ENCODE data around the gene FAM72B.
"Not testable (repeated sequence)": the region's sequence is repeated elsewhere in the genome, so short reads cannot be mapped to it uniquely, and the experiment has no call there.

The FAM72B gene

GRCh38 chr1:121199763-121200162, 15.6 kb upstream of the FAM72B start:
- not testable (repeated sequence) for DNase-seq

DNA sequence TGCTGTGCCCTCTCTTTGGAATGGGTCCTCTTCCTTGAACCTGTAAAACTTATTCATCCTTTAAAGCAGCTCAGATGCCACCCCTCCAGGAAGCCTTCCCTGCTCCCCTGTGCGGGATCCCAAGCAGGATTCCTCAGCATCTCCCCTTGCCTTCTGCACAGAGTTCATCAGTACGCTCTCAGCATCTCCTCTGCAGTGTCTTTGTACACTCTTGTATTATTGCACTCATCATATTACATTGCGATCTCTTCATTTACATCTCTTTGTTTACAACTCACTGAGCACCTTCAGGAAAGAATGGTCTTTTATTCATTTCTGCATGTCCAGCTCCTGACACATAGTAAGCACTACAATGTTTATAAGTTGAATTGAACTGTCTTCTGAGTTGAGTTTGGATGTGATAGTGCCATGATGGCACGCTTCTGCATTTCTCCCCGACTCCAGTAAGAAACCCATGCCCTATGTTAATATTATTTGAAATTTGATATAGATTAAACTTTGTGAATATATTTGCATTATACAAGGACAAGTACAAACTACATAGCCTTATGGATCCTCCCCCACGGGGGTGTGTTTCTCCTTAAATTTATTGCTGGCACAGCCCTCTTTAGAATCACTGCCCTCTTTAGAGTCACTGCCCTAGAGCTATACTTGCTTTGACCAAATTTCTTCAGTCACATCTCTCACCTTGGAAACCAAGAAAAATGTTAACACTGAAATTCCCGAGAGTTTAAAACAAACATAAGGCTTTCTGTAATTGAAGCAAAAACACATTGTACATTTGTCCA, 13.1 kb upstream of the FAM72B start:
- not testable (repeated sequence) for DNase-seq

DNA sequence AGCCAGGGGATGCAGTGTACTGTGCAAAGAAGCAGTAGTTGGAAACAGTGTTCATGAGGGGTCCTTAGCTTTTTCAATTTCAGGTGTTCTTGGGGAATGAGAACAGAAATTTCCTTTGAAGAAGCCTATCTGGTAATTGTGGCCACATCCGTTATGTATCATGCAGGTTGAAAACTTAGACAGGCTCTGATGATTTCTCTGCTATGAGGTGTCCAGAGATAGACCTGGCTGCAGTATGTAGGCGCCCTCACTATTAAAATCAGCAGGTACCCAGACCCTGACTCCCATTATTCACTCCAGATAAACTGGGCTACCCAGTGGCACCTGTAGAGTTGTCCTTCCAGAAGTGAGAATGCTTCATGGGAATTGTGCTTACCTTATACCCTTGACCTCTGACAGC, 8.4 kb upstream of the FAM72B start:
- not testable (repeated sequence) for DNase-seq

DNA sequence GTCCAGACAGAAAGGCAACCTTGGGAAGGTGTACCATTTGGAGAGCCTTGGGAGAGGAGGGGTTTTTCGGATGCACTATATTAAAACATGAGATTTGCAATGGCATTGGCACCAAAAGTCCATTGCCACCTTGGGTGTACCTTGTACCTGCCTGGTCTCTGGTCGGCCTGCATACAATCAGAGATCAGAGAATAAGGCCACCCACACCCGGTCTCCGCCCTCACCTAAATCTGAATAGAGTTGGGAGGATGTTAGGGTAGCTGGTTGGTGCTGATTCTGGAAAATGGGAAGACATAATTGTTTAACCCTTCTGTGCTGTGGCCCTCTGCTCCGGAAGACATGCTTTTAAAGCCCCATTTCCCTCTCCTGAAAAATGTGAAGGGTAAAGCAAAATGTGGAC, 3.8 kb upstream of the FAM72B start:
- not testable (repeated sequence) for DNase-seq

- DNase-seq = not testable (repeated sequence)
Observed at GRCh38 chr1:121186191-121186590, 2.1 kb upstream of the FAM72B start.

DNA sequence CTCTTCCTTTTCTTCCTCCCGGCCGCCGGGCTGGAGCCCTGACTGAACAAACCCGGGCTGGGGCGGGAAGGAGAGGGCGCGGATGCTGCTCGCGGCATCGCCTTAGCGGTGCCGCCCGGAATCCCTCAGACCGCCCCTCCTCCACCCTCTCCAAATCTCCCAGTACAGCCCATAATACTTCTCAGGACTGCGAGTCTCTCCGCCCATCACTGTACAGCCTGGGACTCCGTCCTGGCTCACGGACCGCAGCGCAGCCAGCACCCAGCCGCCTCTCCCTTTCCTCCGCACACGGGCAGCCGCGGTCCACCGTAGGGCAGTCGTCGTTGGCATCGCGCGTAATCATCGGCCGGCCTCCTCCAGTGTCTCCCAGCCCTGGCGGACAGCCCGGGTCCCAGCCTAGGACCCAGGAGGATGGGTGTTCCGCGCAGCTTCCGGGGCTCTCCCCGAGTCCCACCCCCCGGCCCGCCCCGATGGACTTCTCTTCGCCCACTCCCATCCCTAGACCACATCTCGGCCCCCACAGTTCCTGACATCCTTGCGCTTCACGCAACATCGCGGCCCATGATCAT, 1.1 kb upstream of the FAM72B start:
- not testable (repeated sequence) for DNase-seq

GRCh38 chr1:121183867-121184266, 273 bp downstream of the FAM72B start:
- DNase-seq = peak; percentile 27

- not testable (repeated sequence) for DNase-seq
Observed at GRCh38 chr1:121178197-121178596, 5.9 kb downstream of the FAM72B start.

- DNase-seq = not testable (repeated sequence)
Observed at GRCh38 chr1:121176649-121177048, 7.5 kb downstream of the FAM72B start.

GRCh38 chr1:121168152-121168668, 15.9 kb downstream of the FAM72B start:
- not testable (repeated sequence) for DNase-seq

DNA sequence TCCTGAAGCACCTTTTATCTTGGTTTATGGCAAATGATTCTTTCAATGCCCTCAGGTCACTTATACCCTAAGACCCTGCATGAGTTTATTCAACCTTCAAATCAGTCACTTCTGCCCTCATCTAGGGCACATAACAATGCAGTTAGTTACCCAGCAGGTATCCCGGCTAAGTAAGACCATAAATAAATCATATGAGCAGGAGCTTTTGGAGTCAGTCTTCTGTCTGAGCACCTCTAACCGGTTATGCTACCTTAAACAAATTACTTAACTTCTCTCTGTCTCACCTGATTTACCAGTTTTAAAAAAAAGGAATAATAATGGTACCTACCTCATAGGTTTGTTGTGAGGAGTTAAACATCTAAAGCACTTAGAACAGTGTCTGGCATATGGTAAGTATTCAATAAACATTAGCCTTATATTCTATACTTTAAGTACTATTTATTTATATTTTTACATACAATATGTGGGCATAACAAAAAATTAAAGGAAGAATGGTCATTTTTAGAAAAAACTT, 16.9 kb downstream of the FAM72B start:
- DNase-seq = not testable (repeated sequence)

- DNase-seq = not testable (repeated sequence)
Observed at GRCh38 chr1:121165296-121165695, 18.8 kb downstream of the FAM72B start.

DNA sequence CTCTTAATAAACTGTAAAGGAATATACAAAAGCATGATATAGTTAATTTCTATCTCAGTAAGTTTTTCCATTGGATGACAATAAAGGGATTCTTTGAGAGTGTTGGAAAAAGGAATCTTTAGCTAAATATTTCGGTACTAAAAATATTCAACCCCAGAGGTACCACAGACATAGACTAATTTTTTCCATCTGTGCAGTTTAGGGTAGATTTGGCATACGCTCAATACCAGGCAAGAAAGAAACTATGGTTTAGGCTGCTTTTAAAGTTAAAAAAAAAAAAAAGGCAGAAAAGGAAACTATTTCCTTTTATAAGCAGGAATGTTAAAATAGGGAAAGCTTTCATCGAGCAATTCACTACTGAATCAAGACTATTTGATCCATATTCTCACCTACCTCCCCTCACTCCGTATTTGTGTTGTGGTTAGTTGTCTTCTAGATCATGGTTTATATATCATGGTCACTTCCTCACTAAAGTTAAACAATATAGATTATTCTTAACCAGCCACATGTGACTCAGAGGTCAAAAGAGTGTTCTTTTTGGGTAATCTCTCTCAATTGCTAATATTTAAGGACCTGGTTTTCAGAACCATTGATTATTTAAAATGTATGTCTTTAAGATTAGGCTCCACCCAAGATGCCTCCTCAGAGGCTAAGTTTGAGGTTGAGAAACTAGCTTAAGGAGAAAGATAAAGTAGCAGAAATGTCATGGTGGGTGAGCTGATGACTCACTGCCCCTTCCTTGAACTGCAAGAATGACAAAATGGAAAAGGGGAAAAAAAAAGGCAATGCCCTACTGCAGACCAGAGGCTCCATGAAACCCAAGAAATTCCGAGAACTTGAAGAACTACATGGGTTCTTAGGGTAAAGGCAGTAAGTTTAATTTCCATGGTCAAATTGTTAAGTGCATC, 20.0 kb downstream of the FAM72B start:
- DNase-seq = not testable (repeated sequence)

GRCh38 chr1:121161199-121161901, 22.8 kb downstream of the FAM72B start:
- not testable (repeated sequence) for DNase-seq

- not testable (repeated sequence) for DNase-seq
Observed at GRCh38 chr1:121160118-121160517, 24.0 kb downstream of the FAM72B start.

DNA sequence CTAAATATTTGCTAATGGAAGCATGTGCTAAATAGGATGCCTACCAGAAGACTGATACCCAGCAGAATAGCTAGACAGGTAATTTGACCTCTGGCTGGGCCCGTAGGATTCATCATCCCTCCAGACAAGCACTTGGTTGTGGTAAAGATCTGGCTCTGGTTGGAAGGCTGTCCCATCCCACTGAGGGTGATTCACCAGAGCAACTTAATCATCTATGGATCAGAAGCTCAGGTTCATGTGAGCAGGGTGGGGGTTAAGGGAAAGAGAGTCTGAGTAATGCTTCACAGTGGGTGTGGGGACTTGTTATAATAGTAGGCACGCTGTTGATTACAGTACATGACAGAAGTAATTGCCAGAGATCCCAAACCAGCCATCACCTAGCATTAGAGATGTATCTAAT, 26.5 kb downstream of the FAM72B start:
- not testable (repeated sequence) for DNase-seq

GRCh38 chr1:121156958-121157603, 27.1 kb downstream of the FAM72B start:
- DNase-seq = not testable (repeated sequence)

DNA sequence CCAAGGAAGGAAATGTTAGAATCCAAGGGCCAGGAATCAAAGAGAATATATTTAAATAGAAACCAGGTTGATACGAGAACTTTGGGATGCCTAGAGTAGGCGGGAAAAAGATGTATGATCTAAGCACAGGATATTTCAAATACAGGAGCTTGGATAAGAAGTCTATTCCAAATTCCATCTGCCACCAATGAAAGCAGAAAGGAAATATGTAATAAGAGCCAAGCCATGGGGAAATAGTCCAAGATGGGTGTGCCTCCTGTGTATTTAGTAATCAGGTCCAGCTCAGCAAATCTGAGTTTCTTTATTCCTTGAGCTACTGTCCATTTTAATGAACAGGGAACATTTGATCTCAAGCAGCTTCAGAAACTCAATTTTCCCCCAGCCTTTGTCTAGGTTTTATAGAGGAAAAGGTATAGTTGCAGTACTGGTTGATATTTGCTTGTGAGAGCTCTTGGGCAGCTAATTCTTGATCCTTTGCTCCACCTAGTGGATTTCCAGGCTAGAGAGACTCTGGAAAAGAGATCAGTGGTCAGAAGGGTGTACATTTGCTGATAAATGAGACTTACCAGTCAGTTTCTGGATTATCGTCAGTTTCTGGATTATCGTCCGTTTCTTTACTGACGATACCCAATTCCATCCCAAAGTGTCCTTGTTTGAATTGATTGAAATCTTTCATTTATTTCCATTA, 28.3 kb downstream of the FAM72B start:
- not testable (repeated sequence) for DNase-seq

- DNase-seq = not testable (repeated sequence)
Observed at GRCh38 chr1:121154811-121155210, 29.3 kb downstream of the FAM72B start.

DNA sequence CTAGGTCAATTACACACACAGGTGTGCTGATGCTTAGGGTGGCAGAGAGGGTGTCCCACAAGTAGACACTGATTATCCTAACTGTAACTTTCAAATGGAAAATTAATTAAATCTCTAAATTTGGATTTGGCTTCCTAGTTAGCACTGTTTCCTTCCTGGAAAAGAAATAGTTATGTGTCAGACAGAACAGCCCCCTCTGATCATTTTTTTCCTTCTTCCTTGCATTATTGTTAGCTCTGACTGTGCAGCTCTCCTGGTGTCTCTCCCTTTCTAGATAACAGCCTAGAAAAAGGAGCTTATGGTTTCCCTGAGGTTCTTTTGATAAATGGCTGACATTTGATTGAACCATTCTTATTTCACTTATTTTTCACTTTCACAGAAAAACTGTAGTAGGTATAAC, 31.4 kb downstream of the FAM72B start:
- not testable (repeated sequence) for DNase-seq

DNA sequence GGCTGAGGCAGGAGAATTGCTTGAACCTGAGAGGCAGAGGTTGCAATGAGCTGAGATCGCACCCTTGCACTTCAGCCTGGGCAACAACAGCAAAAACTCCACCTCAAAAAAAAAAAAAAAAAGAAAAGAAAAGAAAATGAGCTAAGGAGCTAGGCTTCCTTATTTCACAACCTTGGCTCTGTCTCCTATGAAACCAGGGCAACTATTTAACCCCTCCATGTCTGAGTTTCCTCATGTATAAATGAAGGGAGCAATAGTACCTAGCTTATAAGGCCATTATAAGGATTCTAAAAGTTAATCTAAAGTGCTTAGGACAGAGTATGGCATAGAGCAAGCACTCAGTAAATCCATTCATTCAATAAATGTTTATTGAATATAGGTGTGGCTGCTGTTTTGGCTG, 32.8 kb downstream of the FAM72B start:
- not testable (repeated sequence) for DNase-seq
